Keratinocyte (primary cell): Measurements from ENCODE around the gene DEF6. TPM values are rescaled to one million over a fixed set of nuclear protein-coding genes. Genes with fewer than 3 reads are reported as not detected.

Source experiments
- DNase-seq: peaks from one replicate; pipeline ENCODE4 v3.0.0-alpha.2; 2011; ENCODE audit warnings: low read depth, missing footprints, low spot score
- FAIRE-seq: peaks from 2 replicates; lab custom pipeline; 2011; peaks lifted over from hg19 to GRCh38; lab: Jason Lieb, UNC
- H2AFZ ChIP-seq: 2 replicates; pipeline ENCODE4 v1.6.0; 2012; ENCODE audit warnings: low read length, control low read depth, inconsistent platforms; ENCODE audit not compliant: control insufficient read depth
- H3K27ac ChIP-seq: 2 replicates; pipeline ENCODE4 v1.5.1; 2011; ENCODE audit warnings: low read length; ENCODE audit not compliant: control insufficient read depth, insufficient read depth
- H3K27me3 ChIP-seq: 3 replicates; pipeline ENCODE4 v1.6.0; 2011; ENCODE audit warnings: low read length; ENCODE audit not compliant: control insufficient read depth, insufficient read depth; ENCODE audit errors: extremely low read depth
- H3K36me3 ChIP-seq, 2 experiments: 2 replicates in 1 of 2; 3 replicates in 1 of 2; pipeline ENCODE4 v1.5.1; 2011; ENCODE audit warnings: low read length in 2 of 2, mild to moderate bottlenecking in 1 of 2; ENCODE audit not compliant: control insufficient read depth in 2 of 2, insufficient read depth in 2 of 2; ENCODE audit errors: extremely low read depth in 1 of 2
- H3K4me1 ChIP-seq: 3 replicates; pipeline ENCODE4 v1.5.1; 2011; ENCODE audit warnings: low read length; ENCODE audit not compliant: control insufficient read depth, insufficient read depth; ENCODE audit errors: extremely low read depth
- H3K4me2 ChIP-seq: 3 replicates; pipeline ENCODE4 v1.6.0; 2011; ENCODE audit warnings: low read depth, low read length; ENCODE audit not compliant: control insufficient read depth, insufficient read depth; ENCODE audit errors: extremely low read depth
- H3K4me3 ChIP-seq, 3 experiments: fragments of 200-600 bp in 1 of 3; sonication (generic) in 1 of 3; 2 replicates in 2 of 3; 3 replicates in 1 of 3; pipeline ENCODE4 v1.5.1; 2011 to 2016; ENCODE audit warnings: low read length in 3 of 3, mild to moderate bottlenecking in 3 of 3, control low read depth in 2 of 3, inconsistent platforms in 1 of 3, low read depth in 1 of 3, mixed read lengths in 1 of 3, mixed run types in 1 of 3, moderate library complexity in 1 of 3; ENCODE audit not compliant: control insufficient read depth in 2 of 3, insufficient read depth in 2 of 3; ENCODE audit errors: extremely low read depth in 1 of 3
- H3K79me2 ChIP-seq: 2 replicates; pipeline ENCODE4 v1.6.0; 2012; ENCODE audit warnings: low read length; ENCODE audit not compliant: control insufficient read depth, insufficient read depth
- H3K9ac ChIP-seq: 3 replicates; pipeline ENCODE4 v1.6.0; 2011; ENCODE audit warnings: low read length; ENCODE audit not compliant: control insufficient read depth, insufficient read depth; ENCODE audit errors: extremely low read depth
- H3K9me1 ChIP-seq: 3 replicates; pipeline ENCODE4 v1.6.0; 2011; ENCODE audit warnings: low read length; ENCODE audit not compliant: control insufficient read depth, insufficient read depth; ENCODE audit errors: extremely low read depth
- H3K9me3 ChIP-seq: 2 replicates; pipeline ENCODE4 v1.5.1; 2012; ENCODE audit warnings: low read depth, low read length; ENCODE audit not compliant: control insufficient read depth
- H4K20me1 ChIP-seq: 3 replicates; pipeline ENCODE4 v1.6.0; 2011; ENCODE audit warnings: low read length; ENCODE audit not compliant: control insufficient read depth, insufficient read depth; ENCODE audit errors: extremely low read depth
- CTCF ChIP-seq, 3 experiments: IDR thresholded peaks in 1 of 3; conservative IDR thresholded peaks in 1 of 3; optimal IDR thresholded peaks in 1 of 3; 2 replicates in 2 of 3; 3 replicates in 1 of 3; pipeline versions ENCODE3 to v1.5.1; 2011; ENCODE audit warnings: low read length in 3 of 3, mild to moderate bottlenecking in 3 of 3, moderate library complexity in 2 of 3, control low read depth in 1 of 3, inconsistent platforms in 1 of 3; ENCODE audit not compliant: insufficient read depth in 2 of 3; ENCODE audit errors: extremely low read depth in 1 of 3
- EZH2 ChIP-seq: IDR thresholded peaks from one replicate; pipeline ENCODE4 v1.6.1; 2012; ENCODE audit warnings: inconsistent platforms, mild to moderate bottlenecking, low read length, moderate library complexity
- dilution Hi-C: fragments of 300-500 bp; cut with MboI; formaldehyde crosslinking; loops from one replicate; pipeline ENCODE4 v1.7.0; 2020; ENCODE audit warnings: low sequenced_read_pairs; ENCODE audit not compliant: extremely low pct_ligation_motif_present
- polyA plus RNA-seq, 5 experiments: library from polyadenylated mRNA; depleted of rRNA in 3 of 5; stranded (reverse) in 3 of 5; stranded (forward) in 1 of 5; unstranded in 1 of 5; fragments of >200 nt; gene quantifications; 1 replicate in 1 of 5; 2 replicates in 3 of 5; 3 replicates in 1 of 5; pipeline versions ENCODE4 v1.2.1 to v1.2.3, GENCODE V29; 2011 to 2012; ENCODE audit warnings: missing spikeins in 2 of 5, low read depth in 1 of 5, low replicate concordance in 1 of 5

Gene DEF6
- polyA plus RNA-seq, 1 donor (not counting 4 experiments of a cell fraction or from before 2014, with no cell fraction given), result 17.3 TPM

- no peak for FAIRE-seq
- Histone ChIP-seq H3K79me2 (peaks cover 8% of the 10 kb centered on the region), H3K4me3 (no peak overlapping the region), H3K9me3 (no peaks in the 10 kb centered on the region), H3K36me3 (peaks cover 20 to 24% of the 10 kb centered on the region in 2 experiments), H2AFZ (no peak overlapping the region), H3K9me1 (peaks cover 4% of the 10 kb centered on the region), H3K4me1 (peaks cover 13% of the 10 kb centered on the region), H3K9ac (no peak overlapping the region), H3K4me2 (no peak overlapping the region), H4K20me1 (no peaks in the 10 kb centered on the region), H3K27me3 (no peaks in the 10 kb centered on the region), H3K27ac (no peak overlapping the region)
- no peak for DNase-seq
- TF ChIP-seq CTCF (optimal IDR thresholded peaks at IDR 0.05 in 1 of 3, IDR thresholded peaks at IDR 0.05 in 1 of 3, conservative IDR thresholded peaks at IDR 0.05 in 1 of 3; ENCODE audit: extremely low read depth in 1 of 3, insufficient read depth in 2 of 3, low read length in 3 of 3), result no peak
- dilution Hi-C loops, result no loop called here
Measured at GRCh38 chr6:35357677-35358076, 60.1 kb downstream of the DEF6 start.

GRCh38 chr6:35358086-35358485 is 60.5 kb downstream of the DEF6 start:
- Histone ChIP-seq H3K79me2 (peaks cover 10% of the 10 kb centered on the region), H3K4me2 (no peak overlapping the region), H2AFZ (no peak overlapping the region), H3K9ac (no peak overlapping the region), H3K9me1 (peaks cover 4% of the 10 kb centered on the region), H3K27ac (no peak overlapping the region), H3K36me3 (peaks cover 18 to 23% of the 10 kb centered on the region in 2 experiments), H4K20me1 (no peaks in the 10 kb centered on the region), H3K27me3 (no peaks in the 10 kb centered on the region), H3K9me3 (no peaks in the 10 kb centered on the region), H3K4me3 (no peak overlapping the region), H3K4me1 (peaks cover 13% of the 10 kb centered on the region)
- DNase-seq (no peak), FAIRE-seq (no peak)
- dilution Hi-C loops, result no loop called here
- TF ChIP-seq EZH2 (no peak), CTCF (optimal IDR thresholded peaks at IDR 0.05 in 1 of 3, IDR thresholded peaks at IDR 0.05 in 1 of 3, conservative IDR thresholded peaks at IDR 0.05 in 1 of 3; ENCODE audit: extremely low read depth in 1 of 3, insufficient read depth in 2 of 3, low read length in 3 of 3) (no peak)
